Brain pericyte (primary cell): Measurements from ENCODE around the gene DDA1.

Source experiments
- DNase-seq: peaks from one replicate; pipeline ENCODE4 v3.0.0-alpha.2; 2012; ENCODE audit warnings: low read depth, low spot score

The DDA1 gene

GRCh38 chr19:17311455-17312188 is 2.3 kb downstream of the DDA1 start:
- DNase-seq: no peak

- no peak for DNase-seq
These were observed 3.1 kb downstream of the DDA1 start for GRCh38 chr19:17312189-17313113.

- no peak for DNase-seq
These were observed 4.7 kb downstream of the DDA1 start for GRCh38 chr19:17314007-17314593.

- no peak for DNase-seq
These were observed 9.6 kb downstream of the DDA1 start for GRCh38 chr19:17318966-17319365.

GRCh38 chr19:17319473-17320238 is 10.3 kb downstream of the DDA1 start:
- no peak for DNase-seq

GRCh38 chr19:17320435-17320834 is 11.1 kb downstream of the DDA1 start:
- no peak for DNase-seq

GRCh38 chr19:17321655-17322489 is 12.5 kb downstream of the DDA1 start:
- DNase-seq: no peak

- DNase-seq: no peak
These were observed 13.5 kb downstream of the DDA1 start for GRCh38 chr19:17322854-17323253.

GRCh38 chr19:17323300-17323963 is 14.1 kb downstream of the DDA1 start:
- DNase-seq: no peak

- no peak for DNase-seq
These were observed 14.6 kb downstream of the DDA1 start for GRCh38 chr19:17323964-17324332.

GRCh38 chr19:17324357-17325114 is 15.2 kb downstream of the DDA1 start:
- DNase-seq: no peak

GRCh38 chr19:17325133-17325532 is 15.8 kb downstream of the DDA1 start:
- DNase-seq: no peak

- no peak for DNase-seq
These were observed 16.7 kb downstream of the DDA1 start for GRCh38 chr19:17325881-17326594.

- no peak for DNase-seq
These were observed 17.2 kb downstream of the DDA1 start for GRCh38 chr19:17326595-17326966.

GRCh38 chr19:17327068-17327653 is 17.8 kb downstream of the DDA1 start:
- DNase-seq: no peak

- DNase-seq: no peak
These were observed 18.5 kb downstream of the DDA1 start for GRCh38 chr19:17327654-17328516.

GRCh38 chr19:17328517-17329365 is 19.4 kb downstream of the DDA1 start:
- DNase-seq: no peak
